ENCODE results near the gene RALGDS. TPM values are rescaled to one million over a fixed set of nuclear protein-coding genes. Genes with fewer than 3 reads are reported as not detected.

Gene RALGDS
- total and polyA plus RNA-seq, 2 of the 4 experiments (the other 2 are of a cell fraction): 13.1 to 36.9 TPM

DNA sequence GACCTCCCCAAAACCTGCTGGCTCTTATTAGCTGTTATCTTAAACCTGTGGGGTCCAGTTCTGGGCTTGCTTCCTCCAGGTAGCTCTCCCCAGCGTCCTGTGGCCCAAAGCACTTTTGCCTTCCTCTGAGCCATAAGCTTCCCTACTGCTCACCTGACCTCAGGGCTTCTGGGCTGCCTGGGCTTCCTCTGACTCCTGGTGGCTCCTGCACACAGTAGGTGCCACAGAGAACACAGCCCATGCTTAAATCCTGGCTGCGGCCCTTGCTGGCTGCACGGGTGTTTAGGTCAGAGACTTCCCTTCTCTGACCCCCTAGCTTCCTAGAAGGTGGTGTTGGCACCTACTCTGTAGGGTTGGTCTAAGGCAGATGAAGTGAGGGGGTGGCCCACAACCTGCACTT, 2.5 kb downstream of the RALGDS start:
- Histone ChIP-seq H3K4me2 (ENCODE audit: low read depth, low read length) (no peak overlapping the region), H3K23ac (ENCODE audit: low read depth, low read length) (no peak overlapping the region; the same call in 1 of the 2 replicates), H3K79me1 (ENCODE audit: low read depth in 1 of 2, low read length in 2 of 2) (peaks cover 29 to 72% of the 10 kb centered on the region in 2 experiments), H3K9me1 (ENCODE audit: insufficient read depth, low read length) (peaks cover 34% of the 10 kb centered on the region), H3K9me3 (ENCODE audit: control insufficient read depth, insufficient read depth, low read length) (no peaks in the 10 kb centered on the region), H2AK9ac (replicated peaks; ENCODE audit: low read depth, low read length, poor library complexity) (peak overlapping the region; percentile 9), H3K4ac (ENCODE audit: low read depth, low read length) (no peak overlapping the region), H2AK5ac (ENCODE audit: low read depth, low read length) (no peak overlapping the region; the same call in 1 of the 2 replicates), H4K20me1 (ENCODE audit: insufficient read depth, low read length) (peaks cover 67% of the 10 kb centered on the region), H3K18ac (ENCODE audit: low read depth, low read length) (no peak overlapping the region), H2BK120ac (ENCODE audit: low read depth, low read length) (no peak overlapping the region), H2BK5ac (ENCODE audit: low read depth, low read length, poor library complexity, severe bottlenecking) (no peak overlapping the region), H2AFZ (replicated peaks; ENCODE audit: low read length, poor library complexity) (no peak overlapping the region), H3K36me3 (ENCODE audit: control insufficient read depth, insufficient read depth, low read length) (no peaks in the 10 kb centered on the region), H3K4me1 (ENCODE audit: control insufficient read depth, insufficient read depth, low read length) (peaks cover 30% of the 10 kb centered on the region), H3K56ac (ENCODE audit: extremely low read depth, insufficient read depth, low read length) (no peak overlapping the region), H4K91ac (ENCODE audit: insufficient read depth, low read depth, low read length) (no peak overlapping the region), H3K27ac (ENCODE audit: insufficient read depth, low read length) (no peak overlapping the region), H2BK20ac (ENCODE audit: low read depth, low read length) (no peak overlapping the region), H3K9ac (ENCODE audit: low read depth, low read length) (no peak overlapping the region), H3K4me3 (ENCODE audit: insufficient read depth, low read depth, low read length) (no peak overlapping the region), H4K8ac (ENCODE audit: low read depth in 2 of 2, low read length in 2 of 2) (no peak overlapping the region), H3K14ac (replicated peaks; ENCODE audit: low read depth, low read length) (no peak overlapping the region), H4K5ac (ENCODE audit: low read depth, low read length) (no peak overlapping the region), H2BK15ac (ENCODE audit: low read depth, low read length) (no peak overlapping the region), H3K27me3 (ENCODE audit: control insufficient read depth, insufficient read depth, low read length) (no peaks in the 10 kb centered on the region)
- DNase-seq: no peak
- no peak for TF ChIP-seq SMC3 (IDR thresholded peaks at IDR 0.05; ENCODE audit: low read depth, low read length)
- CTCF ChIA-PET: interaction anchor here (0.5 to 1.6 kb wide), 3 partner anchors 17 to 330 kb away, joined by 3 to 5 read pairs (median 4); no protein-coding TSS in a partner anchor
- intact Hi-C loops (cut with micrococcal nuclease): no loop called here
- in situ Hi-C loops (cut with MboI; ENCODE audit: low sequenced_read_pairs): no loop called here
- ATAC-seq (ENCODE audit: low read depth): no peak
- POLR2A ChIA-PET (ENCODE audit: unreplicated experiment): no interaction called here
- dilution Hi-C loops (cut with HindIII; ENCODE audit: low sequenced_read_pairs, unreplicated experiment): no loop called here
- BruUV-seq (replicated peaks): no TSS peak
- 88% methylated on average over 1 of the region's 3 CpGs; no CpG with 5 or more reads in 1 of the 2 experiments for WGBS, 2 experiments (ENCODE audit: extremely low coverage in 2 of 2, insufficient read length in 1 of 2)

Data from IMR-90 (cell line).